GM21737 (cell line): ENCODE results near the gene MRPL16.

ENCODE experiments used
- ATAC-seq: cut with Tn5 transposase; IDR thresholded peaks from one replicate; pipeline ENCODE4 v1.9.1; 2021; ENCODE audit warnings: mild to moderate bottlenecking, moderate library complexity; ENCODE audit not compliant: unreplicated experiment

The MRPL16 gene

DNA sequence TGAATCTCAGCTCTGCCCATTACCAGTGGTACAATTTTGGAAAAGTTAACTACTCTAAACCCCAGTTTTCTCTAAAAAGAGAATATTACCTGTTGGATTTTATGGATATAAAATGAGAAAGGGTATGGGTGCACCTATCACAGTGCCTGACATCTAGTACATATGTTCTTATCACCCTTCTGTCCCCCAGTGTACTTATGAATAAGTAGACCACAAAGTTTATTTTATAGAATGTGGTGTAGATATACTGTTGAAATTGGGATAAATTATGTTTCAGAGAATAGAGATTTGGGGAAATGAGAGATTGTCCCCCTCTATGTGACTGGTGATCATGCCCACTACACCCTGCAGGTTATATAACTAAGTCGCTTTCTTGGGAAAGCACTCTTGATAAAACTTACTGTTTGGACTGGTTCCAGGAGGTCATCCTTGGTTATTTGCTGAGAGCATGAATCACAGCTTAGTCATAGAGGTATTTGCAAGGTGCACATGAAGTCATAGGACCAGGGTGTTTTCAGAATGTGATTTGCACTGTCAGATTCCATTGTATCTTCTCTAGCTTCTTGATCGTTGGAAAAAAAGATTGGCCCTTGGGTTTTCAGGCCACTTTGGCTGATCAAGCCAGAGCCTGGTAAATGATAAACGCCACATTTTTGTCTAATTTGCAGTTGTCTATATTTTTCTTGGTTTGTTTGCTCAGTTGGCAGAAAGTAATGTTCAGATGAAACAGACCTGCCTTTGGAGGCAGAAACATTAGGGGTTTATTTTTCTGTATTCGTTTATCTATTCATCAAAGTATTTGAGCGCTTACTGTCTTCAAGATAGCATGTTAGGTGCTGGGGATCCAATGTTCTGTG is 34.1 kb downstream of the MRPL16 start:
- no peak for ATAC-seq

DNA sequence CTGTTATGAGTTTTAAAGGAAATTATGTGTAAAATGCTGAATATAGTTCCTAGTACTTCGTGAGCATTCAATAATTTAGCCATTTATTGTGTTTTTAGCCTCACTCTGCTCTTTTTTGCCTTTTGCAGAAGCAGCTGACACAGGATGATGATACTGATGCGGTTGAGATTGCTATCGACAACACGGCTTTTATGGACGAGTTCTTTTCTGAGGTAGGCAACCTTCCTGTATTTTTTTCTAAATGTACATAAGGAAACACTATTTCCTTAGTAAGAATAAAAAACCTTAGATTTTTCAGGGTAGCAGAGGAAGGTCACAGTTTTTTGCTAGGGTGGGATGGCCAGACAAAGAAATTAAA is 37.5 kb downstream of the MRPL16 start:
- no peak for ATAC-seq

GRCh38 chr11:59771605-59772004 is 39.0 kb downstream of the MRPL16 start:
- ATAC-seq = no peak

GRCh38 chr11:59770869-59771268 is 39.7 kb downstream of the MRPL16 start:
- no peak for ATAC-seq

- ATAC-seq = no peak
Observed at GRCh38 chr11:59770319-59770718, 40.3 kb downstream of the MRPL16 start.

DNA sequence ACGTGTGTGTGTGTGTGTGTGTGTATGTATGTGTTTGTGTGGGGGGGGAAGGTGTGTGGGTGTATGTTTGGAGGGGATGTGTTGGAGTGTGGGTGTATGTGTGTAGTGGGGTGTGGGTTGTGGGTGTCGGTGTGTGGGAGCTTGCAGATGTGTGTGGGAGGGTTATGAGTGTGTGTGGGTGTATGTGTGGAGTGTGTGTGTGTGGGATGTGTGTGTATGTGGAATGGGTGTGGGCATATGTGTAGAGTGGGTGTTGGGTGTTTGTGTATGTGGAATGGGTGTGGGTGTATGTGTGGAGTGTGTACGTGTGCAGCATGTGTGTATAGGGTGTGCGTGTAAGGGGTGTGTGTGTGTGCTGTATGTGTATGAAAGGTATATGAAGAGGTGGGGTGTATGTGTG is 40.8 kb downstream of the MRPL16 start:
- ATAC-seq = no peak

DNA sequence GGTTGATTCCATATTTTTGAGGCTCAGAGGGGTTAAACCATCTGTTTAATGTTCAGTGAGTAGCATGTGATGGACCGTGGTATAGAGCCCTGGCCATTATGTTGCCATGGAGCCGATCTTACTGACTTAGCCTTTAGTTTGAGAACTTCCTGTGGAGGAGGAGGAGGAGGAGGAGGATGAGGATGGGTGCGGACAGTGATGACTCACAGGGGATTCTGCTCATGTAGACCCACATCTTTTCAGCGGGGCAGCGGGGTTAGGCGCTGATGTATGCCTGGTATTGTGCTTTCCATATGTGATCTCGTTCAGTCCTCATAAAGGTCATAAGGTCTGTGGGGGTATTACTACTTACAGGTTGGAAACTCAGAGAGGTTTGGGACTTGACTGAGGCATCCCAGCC is 41.5 kb downstream of the MRPL16 start:
- ATAC-seq = no peak

DNA sequence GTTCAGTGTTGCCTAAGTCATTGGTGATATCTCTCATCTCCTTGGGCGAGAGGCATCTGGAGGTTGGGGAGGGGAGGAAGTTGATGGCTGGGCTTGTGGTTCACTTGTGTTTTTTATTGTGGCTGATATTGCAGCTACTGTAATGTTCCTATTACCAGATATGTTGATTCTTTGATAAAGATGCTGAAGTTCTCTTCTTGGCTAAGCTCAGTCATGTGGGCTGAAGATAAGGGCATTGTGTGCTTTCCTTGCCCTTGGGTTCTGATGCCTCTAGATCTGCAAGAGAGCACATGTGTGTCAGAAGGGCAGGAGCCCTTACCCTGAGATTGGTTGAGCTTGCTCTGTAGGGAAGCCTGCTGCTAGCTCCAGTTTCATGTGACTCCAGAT is 43.4 kb downstream of the MRPL16 start:
- no peak for ATAC-seq

- no peak for ATAC-seq
Observed at GRCh38 chr11:59766542-59767224, 43.9 kb downstream of the MRPL16 start.

- no peak for ATAC-seq
Observed at GRCh38 chr11:59765068-59765735, 45.4 kb downstream of the MRPL16 start.

- no peak for ATAC-seq
Observed at GRCh38 chr11:59761993-59762392, 48.6 kb downstream of the MRPL16 start.

GRCh38 chr11:59760771-59761170 is 49.8 kb downstream of the MRPL16 start:
- no peak for ATAC-seq

DNA sequence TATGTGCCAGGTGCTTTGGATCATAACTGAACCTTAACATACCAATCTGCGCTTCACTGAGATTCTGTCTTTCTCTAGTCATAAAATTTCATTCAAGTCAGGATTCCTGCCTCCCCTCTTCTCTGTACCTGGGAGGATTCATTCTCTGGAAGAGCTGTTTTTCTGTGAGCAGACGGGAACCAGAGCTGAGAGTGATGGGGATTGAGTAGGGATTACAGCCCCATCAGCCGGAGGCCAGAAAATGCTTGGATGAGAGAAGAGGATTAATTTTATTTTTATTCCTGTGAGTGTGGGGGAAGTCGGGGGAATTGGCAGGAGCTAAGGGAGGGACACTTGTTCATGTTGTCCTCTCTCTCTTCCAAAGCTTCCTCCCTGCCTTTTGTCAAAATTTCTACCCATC is 50.7 kb downstream of the MRPL16 start:
- ATAC-seq = no peak

DNA sequence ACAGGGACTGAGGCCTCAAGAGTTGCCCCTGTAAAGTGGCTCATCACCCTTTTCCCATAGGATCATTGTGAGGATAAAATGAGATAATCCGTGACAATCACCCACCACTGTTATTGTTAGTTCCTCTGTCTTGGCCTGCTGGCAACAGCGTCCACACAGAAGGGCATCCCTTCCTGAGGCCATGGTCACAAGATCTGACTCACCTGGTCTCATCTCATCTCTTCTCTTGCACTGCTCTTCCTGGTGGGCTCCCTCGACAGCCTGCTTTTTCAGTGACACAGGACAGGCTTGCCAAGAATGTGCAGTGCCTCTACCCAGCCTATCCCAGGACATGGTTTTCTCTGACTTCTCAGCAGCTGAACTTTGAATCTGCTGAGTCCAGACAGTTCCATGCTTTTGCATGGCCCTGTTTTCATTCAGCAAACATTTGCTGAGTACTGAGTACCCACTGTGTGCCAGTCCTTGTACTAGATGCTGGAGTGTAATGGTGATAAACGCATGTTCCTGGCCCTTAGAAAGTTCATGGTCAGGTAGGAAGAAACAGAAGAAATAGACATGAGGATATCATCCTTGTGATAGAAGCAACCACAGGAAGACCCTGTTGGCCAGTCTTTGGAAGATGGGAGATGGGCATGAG is 52.1 kb downstream of the MRPL16 start:
- ATAC-seq = no peak

- ATAC-seq = no peak
Observed at GRCh38 chr11:59756845-59757244, 53.7 kb downstream of the MRPL16 start.

DNA sequence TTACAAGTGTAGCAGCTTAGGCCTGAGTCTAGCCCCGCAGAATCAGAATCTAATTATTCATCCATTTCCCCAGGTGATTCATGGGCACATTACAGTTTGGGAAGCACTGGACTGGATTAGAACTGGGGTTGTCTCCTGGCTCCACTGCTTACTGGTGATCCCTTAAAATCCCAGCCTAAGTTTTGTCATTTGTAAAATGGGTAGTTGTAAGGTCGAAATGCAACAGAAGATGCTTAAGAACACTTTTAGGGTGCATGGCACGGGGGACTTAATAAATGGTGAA is 54.1 kb downstream of the MRPL16 start:
- no peak for ATAC-seq
